ENCODE data around the gene ALDOB. TPM values are rescaled to one million over a fixed set of nuclear protein-coding genes. Genes with fewer than 3 reads are reported as not detected.

ALDOB gene
- total RNA-seq, 1 donor, result not detected

GRCh38 chr9:101458963-101459631 lies 23.5 kb upstream of the ALDOB start:
- no peak overlapping the region for H3K4me3 ChIP-seq (ENCODE audit: low read depth, low read length)
- peak; percentile 89 for TF ChIP-seq CTCF (IDR thresholded peaks at IDR 0.05; ENCODE audit: insufficient read depth, low read depth, low read length)
- peak; percentile 78 for DNase-seq (ENCODE audit: low read depth)

- DNase-seq (ENCODE audit: low read depth), result no peak
- no peak for TF ChIP-seq CTCF (IDR thresholded peaks at IDR 0.05; ENCODE audit: insufficient read depth, low read depth, low read length)
Observed at GRCh38 chr9:101457003-101457402, 21.4 kb upstream of the ALDOB start.

GRCh38 chr9:101455656-101456240 lies 20.2 kb upstream of the ALDOB start:
- no peak overlapping the region for H3K4me3 ChIP-seq (ENCODE audit: low read depth, low read length)
- TF ChIP-seq CTCF (IDR thresholded peaks at IDR 0.05; ENCODE audit: insufficient read depth, low read depth, low read length), result no peak
- DNase-seq (ENCODE audit: low read depth), result peak; percentile 4

More at GRCh38 chr9:101457003-101457402, 21.4 kb upstream of the ALDOB start:
- no peak overlapping the region for H3K4me3 ChIP-seq (ENCODE audit: low read depth, low read length)

GRCh38 chr9:101453776-101454570 lies 18.4 kb upstream of the ALDOB start:
- H3K4me3 ChIP-seq (ENCODE audit: low read depth, low read length), result no peak overlapping the region
- TF ChIP-seq CTCF (IDR thresholded peaks at IDR 0.05; ENCODE audit: insufficient read depth, low read depth, low read length), result no peak
- DNase-seq (ENCODE audit: low read depth), result peak; percentile 44

- TF ChIP-seq CTCF (IDR thresholded peaks at IDR 0.05; ENCODE audit: insufficient read depth, low read depth, low read length), result no peak
- no peak for DNase-seq (ENCODE audit: low read depth)
- no peak overlapping the region for H3K4me3 ChIP-seq (ENCODE audit: low read depth, low read length)
Observed at GRCh38 chr9:101451498-101451897, 15.9 kb upstream of the ALDOB start.

GRCh38 chr9:101450931-101451330 lies 15.4 kb upstream of the ALDOB start:
- no peak overlapping the region for H3K4me3 ChIP-seq (ENCODE audit: low read depth, low read length)
- no peak for DNase-seq (ENCODE audit: low read depth)
- TF ChIP-seq CTCF (IDR thresholded peaks at IDR 0.05; ENCODE audit: insufficient read depth, low read depth, low read length), result no peak
